ENCODE data around the gene GJA5.

Gene GJA5

GRCh38 chr1:147745271-147745670 is 15.1 kb downstream of the GJA5 start:
- H3K4me3 Mint-ChIP-seq, result no peak overlapping the region
- H3K4me1 Mint-ChIP-seq, result peaks cover 3% of the 10 kb centered on the region
- no peaks in the 10 kb centered on the region for H3K9me3 Mint-ChIP-seq
- TF ChIP-seq, protein P1, sequence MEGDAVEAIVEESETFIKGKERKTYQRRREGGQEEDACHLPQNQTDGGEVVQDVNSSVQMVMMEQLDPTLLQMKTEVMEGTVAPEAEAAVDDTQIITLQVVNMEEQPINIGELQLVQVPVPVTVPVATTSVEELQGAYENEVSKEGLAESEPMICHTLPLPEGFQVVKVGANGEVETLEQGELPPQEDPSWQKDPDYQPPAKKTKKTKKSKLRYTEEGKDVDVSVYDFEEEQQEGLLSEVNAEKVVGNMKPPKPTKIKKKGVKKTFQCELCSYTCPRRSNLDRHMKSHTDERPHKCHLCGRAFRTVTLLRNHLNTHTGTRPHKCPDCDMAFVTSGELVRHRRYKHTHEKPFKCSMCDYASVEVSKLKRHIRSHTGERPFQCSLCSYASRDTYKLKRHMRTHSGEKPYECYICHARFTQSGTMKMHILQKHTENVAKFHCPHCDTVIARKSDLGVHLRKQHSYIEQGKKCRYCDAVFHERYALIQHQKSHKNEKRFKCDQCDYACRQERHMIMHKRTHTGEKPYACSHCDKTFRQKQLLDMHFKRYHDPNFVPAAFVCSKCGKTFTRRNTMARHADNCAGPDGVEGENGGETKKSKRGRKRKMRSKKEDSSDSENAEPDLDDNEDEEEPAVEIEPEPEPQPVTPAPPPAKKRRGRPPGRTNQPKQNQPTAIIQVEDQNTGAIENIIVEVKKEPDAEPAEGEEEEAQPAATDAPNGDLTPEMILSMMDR (IDR thresholded peaks at IDR 0.05), result no peak
- H3K36me3 Mint-ChIP-seq (ENCODE audit: low read depth), result no peaks in the 10 kb centered on the region
- peaks cover 11% of the 10 kb centered on the region for H3K27me3 Mint-ChIP-seq (ENCODE audit: low read depth, poor library complexity)
- DNase-seq, result no peak
- no peak overlapping the region for H3K27ac Mint-ChIP-seq

DNA sequence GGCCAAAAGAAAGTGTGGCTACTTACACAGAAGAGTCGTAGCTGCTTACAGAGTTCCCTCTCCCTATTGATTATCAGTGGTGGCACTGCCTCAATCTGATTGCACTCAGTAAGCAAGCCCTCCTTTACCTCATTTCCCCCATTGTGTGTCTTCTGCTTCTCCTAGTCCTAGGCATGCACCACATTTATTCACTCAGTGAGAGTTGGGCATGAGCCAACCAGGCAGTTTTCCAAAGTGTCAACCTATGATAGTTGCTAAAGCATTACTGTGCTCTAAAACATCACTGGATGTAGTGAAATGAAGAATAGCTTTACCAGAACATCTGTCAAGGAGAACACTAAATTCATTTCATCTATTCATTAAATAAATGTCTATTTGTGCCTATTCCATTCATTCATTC is 19.3 kb downstream of the GJA5 start:
- H3K27ac Mint-ChIP-seq, result no peak overlapping the region
- peaks cover 8% of the 10 kb centered on the region for H3K27me3 Mint-ChIP-seq (ENCODE audit: low read depth, poor library complexity)
- TF ChIP-seq, protein P1 (IDR thresholded peaks at IDR 0.05), result no peak
- H3K9me3 Mint-ChIP-seq, result no peaks in the 10 kb centered on the region
- no peaks in the 10 kb centered on the region for H3K36me3 Mint-ChIP-seq (ENCODE audit: low read depth)
- H3K4me1 Mint-ChIP-seq, result no peaks in the 10 kb centered on the region
- no peak overlapping the region for H3K4me3 Mint-ChIP-seq
- DNase-seq, result no peak

GRCh38 chr1:147740391-147740790 is 20.0 kb downstream of the GJA5 start:
- Mint-ChIP-seq H3K4me1 (no peaks in the 10 kb centered on the region), H3K27ac (no peak overlapping the region)
- TF ChIP-seq, protein P1 (IDR thresholded peaks at IDR 0.05), result no peak

GRCh38 chr1:147738739-147739476 is 21.5 kb downstream of the GJA5 start:
- H3K4me1 Mint-ChIP-seq, result no peaks in the 10 kb centered on the region
- H3K27me3 Mint-ChIP-seq (ENCODE audit: low read depth, poor library complexity), result peaks cover 4% of the 10 kb centered on the region
- no peaks in the 10 kb centered on the region for H3K9me3 Mint-ChIP-seq
- TF ChIP-seq, protein P1 (IDR thresholded peaks at IDR 0.05), result no peak
- no peak overlapping the region for H3K27ac Mint-ChIP-seq
- no peak for DNase-seq
- H3K4me3 Mint-ChIP-seq, result no peak overlapping the region
- no peaks in the 10 kb centered on the region for H3K36me3 Mint-ChIP-seq (ENCODE audit: low read depth)

More at GRCh38 chr1:147740391-147740790, 20.0 kb downstream of the GJA5 start:
- DNase-seq, result no peak
- Mint-ChIP-seq H3K9me3 (no peaks in the 10 kb centered on the region), H3K4me3 (no peak overlapping the region), H3K36me3 (ENCODE audit: low read depth) (no peaks in the 10 kb centered on the region), H3K27me3 (ENCODE audit: low read depth, poor library complexity) (peaks cover 8% of the 10 kb centered on the region)

DNA sequence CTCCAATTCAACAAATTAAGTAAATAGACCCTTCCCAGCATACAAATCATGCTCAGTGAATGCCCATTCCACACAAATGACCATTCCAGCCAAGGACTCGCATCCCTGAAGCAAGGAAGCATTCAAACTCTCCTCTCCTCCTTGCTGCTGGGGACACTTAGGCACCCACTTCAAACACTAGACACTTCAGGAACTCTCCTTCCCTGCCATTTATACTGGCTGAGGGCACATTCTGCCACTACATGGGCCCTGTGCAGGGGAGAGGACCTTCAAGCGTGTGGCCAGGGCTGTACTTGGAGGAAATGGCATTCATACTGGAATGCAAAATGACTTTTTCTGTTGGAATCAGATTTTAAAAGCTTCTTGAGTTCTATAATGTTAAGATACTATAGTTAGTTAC is 22.3 kb downstream of the GJA5 start:
- H3K27ac Mint-ChIP-seq, result no peak overlapping the region
- H3K9me3 Mint-ChIP-seq, result no peaks in the 10 kb centered on the region
- no peak for DNase-seq
- no peaks in the 10 kb centered on the region for H3K4me1 Mint-ChIP-seq
- H3K36me3 Mint-ChIP-seq (ENCODE audit: low read depth), result no peaks in the 10 kb centered on the region
- H3K4me3 Mint-ChIP-seq, result no peak overlapping the region
- H3K27me3 Mint-ChIP-seq (ENCODE audit: low read depth, poor library complexity), result peaks cover 4% of the 10 kb centered on the region
- TF ChIP-seq, protein P1 (IDR thresholded peaks at IDR 0.05), result no peak

- H3K4me1 Mint-ChIP-seq, result no peaks in the 10 kb centered on the region
- H3K27me3 Mint-ChIP-seq (ENCODE audit: low read depth, poor library complexity), result peaks cover 4% of the 10 kb centered on the region
- DNase-seq, result no peak
Measured at GRCh38 chr1:147736883-147737282, 23.5 kb downstream of the GJA5 start.

More at GRCh38 chr1:147736883-147737282, 23.5 kb downstream of the GJA5 start:
- Mint-ChIP-seq H3K27ac (no peak overlapping the region), H3K9me3 (no peaks in the 10 kb centered on the region), H3K4me3 (no peak overlapping the region), H3K36me3 (ENCODE audit: low read depth) (no peaks in the 10 kb centered on the region)
- TF ChIP-seq, protein P1 (IDR thresholded peaks at IDR 0.05), result no peak

All from nephron progenitor cell (in vitro differentiated cells).